HG03280 (cell line): ENCODE data around the gene P4HA3.

Experiments used
- ATAC-seq: cut with Tn5 transposase; IDR thresholded peaks from one replicate; pipeline ENCODE4 v1.9.1; 2021; ENCODE audit warnings: mild to moderate bottlenecking, moderate library complexity; ENCODE audit not compliant: unreplicated experiment

The P4HA3 gene

DNA sequence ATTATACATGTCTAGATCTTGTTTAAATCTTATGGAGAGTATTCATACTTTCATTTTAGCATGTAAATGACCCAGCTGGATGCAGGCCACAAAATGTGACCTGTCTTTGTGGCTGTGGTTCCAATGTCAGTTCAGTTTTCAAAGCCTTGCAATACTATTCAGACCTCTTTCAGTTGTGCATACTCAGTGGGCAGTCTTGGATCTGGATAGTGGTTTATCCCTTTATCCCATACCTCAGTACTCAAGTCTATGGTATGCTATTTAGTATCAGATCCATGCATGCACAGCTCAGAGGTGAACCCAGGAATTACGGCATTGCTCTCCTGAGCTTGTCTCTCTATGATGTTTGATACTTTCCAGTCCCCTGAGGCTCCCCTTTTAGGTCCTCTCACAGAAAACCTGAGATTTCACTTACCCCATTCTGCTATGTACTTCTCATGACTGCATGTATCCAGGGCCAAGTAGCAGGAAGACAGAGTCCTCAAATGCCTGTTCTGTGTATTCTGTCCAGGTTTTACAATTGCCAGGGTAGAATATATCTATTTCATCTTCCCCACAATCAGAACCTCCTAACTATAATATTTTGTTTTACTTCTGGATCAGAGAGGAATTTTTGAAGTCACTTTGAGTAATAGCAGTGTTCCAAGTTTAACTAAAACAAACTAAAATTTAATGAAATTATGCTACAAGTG lies 6.9 kb upstream of the P4HA3 start:
- ATAC-seq: no peak

DNA sequence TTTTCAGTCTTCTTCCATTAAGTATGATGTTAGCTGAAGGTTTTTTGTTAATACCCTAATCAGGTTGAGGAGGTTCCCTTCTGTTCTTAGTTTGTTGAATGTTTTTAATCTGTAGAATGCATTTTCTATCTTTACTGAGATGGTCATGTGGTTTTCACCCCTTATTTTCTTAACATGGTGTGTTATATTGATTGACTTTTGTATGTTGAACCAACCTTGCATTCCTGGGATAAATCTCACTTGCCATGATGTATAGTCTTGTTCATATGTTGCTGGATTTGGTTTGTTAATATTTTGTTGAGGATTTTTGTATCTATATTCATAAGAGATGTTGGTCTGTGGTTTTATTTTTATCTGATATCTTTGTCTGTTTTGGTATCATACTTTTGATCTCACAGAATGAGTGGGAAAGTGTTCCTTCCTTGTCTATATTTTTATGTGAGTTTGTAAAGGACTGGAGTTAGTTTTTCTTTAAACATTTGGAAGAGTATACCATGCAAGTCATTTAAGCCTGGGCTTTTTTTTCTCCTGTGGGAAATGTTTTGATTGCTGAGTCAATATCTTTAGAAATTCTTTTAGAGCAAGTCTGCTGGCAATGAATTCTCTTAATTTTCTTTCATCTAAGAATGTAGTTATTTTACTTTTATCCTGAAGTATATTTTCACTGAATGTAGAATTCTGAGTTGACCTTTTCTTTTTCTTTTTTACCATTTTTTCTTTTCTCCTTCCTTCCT lies 5.5 kb upstream of the P4HA3 start:
- no peak for ATAC-seq

DNA sequence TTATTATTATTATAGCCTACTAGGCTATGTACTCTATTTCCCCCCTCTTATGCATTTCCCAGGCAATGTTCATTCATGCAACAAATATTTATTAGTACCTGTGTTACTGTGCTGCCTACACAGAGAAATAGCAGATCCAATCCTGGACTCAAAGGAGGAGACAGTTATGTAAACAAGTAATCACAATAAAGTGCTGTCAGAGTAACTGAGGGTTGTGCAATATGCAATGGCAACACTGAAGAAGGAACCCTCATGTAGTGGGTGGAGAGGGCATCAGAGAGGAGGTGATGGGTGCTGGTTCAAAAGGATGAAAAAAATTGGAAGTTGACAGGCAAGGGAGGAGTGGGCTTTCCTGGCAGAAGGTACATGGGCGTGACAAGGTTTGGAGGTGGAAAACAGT lies 886 bp upstream of the P4HA3 start:
- ATAC-seq: no peak

DNA sequence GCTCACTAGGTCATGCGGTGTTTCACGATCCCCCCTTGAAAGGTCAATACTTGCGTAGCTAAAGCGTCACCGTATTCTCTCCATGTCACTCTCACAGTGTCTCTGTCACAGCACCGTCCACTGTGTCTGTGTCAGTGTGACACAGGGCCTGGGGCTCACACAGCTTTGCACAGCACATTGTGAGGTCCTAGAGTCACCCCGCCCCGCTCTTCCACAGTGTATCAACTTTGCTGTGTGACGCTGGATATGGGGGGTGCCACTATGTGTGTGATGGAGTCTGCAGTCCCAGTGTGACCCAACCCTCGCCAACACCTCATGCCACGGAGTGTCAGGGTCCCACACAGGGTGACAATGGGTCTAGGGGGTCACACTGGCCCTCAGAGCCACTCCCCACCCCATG lies 583 bp downstream of the P4HA3 start:
- peak; percentile 9 for ATAC-seq

DNA sequence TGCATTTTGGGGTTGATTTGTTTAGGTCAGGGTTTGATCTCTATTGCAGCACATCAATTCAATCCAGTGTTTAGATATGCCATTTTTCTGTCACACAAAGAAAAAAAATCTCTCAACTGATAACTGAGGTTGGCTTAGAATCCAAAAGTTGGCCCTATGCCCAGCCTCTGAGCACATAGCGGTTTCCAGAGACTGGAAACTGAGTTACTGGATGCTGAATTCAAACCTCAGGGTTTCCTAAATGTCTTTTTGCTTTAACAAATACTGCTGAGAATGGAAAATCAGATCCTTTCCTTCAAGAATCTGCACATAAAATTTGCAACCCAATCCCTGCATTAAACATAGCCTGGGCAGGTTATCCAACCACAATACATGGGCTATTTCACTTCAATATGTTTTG lies 4.0 kb downstream of the P4HA3 start:
- no peak for ATAC-seq

DNA sequence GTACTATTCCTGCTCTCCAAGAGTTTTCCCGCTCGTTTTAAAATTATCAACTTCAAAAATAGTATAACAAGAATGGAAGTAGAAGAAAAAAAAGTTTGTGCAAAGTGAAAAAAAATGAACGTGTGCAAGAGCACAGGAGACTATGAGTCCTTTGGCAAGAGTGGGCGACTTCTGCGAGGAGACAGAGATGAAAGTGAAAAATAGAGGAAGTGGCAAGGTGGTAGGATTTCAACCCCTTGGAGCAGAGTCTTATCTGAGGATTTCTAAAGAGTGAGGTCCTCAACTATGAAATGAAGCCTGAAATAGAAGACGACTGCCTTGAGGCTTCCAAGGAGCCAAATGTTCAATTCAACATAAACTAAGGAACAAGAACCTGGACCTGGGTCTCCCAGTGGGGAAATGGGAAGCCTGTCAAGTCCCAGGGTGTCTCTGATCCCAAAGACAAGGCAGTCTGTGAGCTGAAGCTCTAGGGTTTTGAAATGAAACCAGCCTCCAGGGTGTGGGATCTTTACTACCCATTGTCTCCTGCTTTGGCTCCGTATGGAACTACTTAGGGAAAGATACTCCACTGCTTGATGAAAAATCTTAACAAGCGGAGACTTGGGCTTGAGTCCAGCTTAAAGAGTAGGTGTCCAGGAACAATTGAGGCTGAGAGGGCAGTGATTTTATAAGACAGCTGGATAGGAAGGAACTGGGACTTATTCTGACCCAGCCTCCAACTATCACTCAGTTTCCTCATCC lies 4.8 kb downstream of the P4HA3 start:
- no peak for ATAC-seq

DNA sequence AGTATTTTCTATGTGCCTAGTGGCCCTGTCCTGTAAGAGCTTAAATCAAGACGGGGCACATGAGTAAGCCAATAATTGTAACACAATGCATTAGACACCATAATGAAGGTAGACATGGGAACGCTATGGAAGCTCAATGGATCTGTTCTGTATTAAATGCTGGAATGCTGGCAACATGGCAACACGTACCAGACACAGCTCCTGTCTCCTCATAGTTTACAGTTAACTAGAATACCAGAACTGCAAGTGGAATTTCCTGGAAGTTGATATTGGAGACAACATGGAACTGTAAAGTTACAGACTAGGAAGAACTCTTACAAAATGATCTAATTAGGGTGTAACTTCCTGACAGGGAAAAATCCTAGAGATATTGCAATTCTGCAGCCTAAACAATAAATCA lies 12.4 kb downstream of the P4HA3 start:
- no peak for ATAC-seq

DNA sequence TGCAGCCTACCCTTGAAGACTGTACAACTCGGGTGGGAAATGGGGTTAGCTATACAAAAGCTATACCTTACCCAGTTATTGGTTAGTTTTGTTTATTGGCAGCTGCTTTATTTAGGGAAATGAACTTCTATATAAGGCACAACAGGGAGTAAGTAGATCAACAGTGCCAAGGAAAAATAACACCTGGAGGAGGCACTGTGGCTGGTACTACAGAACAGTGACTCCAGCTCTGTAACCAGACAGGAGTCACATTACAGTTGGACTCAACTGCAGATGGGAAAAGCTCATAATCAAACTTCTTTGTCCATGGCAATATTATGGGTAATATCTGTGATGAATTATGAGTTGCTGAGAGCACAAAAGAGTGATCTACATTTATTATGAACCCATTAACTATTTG lies 14.0 kb downstream of the P4HA3 start:
- no peak for ATAC-seq

DNA sequence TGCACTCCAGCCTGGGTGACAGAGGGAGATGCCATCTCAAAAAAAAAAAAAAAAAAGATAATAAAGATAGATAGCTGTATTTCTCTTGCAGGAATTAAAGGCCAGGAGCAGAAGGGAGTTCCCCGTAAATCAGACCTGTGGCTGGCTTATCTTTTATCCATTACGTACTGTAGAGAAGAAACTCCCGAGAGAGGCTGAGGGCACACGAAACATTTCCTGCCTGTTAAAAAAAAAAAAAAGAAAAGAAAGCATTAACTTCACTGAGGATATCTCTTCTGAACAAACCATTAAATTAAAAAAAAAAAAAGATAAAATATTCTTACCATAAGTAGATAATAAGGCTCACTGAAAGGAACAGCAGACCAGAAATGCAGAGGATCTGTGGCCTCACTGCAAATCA lies 22.5 kb downstream of the P4HA3 start:
- ATAC-seq: no peak

DNA sequence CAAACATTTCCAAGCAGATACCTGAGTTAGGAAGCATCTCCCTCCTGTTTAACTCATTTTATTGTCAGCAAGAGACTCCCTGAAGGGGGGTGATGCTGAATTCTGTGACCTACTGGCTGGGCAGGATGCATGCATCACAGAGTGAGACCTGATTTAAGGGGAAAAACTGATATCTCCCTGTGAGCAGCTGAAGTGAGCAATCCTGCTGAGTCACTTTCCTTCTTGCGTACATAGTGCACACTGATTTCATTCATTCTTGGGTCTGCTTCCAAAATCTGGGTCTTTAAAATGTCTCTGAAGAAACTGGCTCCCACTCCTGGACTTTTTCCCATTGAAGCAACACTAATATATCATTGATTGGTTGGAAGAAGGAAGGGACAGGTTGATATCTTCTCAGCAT lies 23.3 kb downstream of the P4HA3 start:
- no peak for ATAC-seq

DNA sequence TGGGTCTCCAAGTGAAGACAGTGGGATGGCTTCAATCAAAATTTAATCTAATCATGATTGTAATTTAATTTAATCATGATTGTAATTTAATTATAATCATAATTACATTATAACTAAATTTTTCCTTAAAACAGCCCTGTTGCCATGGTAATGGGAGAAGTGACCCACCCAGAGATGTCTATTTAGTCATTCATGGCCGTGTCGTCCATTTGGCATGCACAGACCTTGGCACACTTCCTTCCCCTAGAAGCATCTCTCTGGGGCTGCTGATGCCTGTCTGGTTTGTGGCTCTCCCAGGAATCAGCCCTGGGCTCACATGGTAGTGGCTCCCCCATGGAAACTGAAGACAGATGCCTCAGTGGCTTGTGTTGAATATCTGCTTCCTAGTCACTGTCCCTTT lies 27.0 kb downstream of the P4HA3 start:
- ATAC-seq: no peak

DNA sequence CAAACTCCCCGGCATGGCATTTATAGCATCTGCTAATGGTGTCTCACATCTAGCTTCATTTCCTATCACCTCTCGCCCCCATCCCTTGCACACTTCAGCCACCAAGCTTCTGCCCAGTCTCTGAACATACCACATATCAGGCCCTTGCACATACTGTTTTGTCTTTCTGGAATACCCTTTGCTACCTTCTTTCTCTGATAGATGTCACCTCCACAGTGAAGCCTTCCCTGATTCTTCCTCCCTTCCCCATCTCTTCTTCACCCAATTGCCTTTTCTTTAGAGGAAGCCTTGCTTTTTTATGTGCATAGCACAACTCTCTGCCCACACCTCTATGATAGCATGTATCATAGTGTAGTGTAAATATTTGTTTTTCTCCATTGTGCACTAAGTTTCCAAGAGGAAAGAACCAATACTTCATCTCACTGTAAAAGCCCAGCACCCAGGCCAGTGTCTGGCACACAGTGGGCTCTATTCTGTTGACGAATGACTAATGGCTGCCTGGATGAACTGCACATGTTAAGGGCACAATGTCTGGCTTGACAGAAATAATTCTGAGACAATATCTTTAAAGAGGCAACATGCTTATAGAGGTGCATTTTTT lies 27.8 kb downstream of the P4HA3 start:
- no peak for ATAC-seq

DNA sequence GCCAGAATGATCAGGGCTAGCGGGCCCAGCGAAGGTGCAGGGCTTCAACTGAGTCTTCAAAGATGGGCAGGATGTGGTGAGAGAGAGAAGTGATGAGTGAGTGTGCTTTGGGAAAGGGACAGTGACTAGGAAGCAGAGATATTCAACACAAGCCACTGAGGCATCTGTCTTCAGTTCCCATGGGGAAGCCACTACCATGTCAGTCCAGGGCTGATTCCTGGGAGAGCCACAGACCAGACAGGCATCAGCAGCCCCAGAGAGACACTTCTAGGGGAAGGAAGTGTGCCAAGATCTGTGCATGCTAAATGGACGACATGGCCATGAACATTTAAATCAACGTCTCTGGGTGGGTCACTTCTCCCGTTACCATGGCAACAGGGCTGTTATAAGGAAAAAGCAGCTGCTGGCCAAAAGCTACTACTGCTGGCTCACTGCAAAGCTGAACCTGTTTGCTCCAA lies 28.5 kb downstream of the P4HA3 start:
- no peak for ATAC-seq

DNA sequence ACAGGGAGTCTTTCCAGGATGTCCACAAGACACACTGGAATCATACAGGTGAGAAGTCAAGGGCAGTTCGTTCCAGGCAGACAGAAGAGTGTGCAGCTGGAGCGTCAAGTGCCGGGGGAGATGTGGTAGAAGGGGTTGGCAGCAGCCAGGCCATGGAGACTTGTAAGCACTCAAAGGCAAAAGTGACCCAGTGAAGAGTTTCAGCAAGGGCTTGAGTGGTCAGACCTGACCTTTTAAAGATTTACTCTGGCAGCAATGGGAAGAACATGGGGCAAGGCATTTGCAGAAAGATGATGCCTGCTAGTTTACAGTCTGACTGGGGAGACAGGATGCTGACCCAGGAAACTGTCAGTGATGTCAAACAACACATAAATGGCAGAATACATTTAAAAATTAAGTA lies 29.0 kb downstream of the P4HA3 start:
- no peak for ATAC-seq

DNA sequence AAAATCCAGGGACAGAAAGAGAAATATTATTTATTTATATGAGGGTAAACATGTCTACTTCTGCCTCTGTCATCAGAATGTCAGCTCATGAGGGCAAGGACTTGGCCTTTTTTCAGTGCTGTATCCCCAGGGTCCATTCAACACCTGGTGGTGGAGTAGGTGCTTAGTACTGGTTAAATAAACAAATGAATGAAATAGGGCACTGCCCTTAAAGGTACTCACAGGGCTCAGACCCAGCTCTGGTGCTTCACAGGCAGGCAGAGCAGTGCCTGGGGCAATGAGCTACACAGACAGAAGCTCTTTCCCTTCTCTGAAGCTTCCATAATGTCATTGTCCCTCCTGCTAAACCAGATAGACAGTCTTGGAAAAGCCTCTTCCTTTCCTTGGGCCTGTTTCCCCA lies 30.9 kb downstream of the P4HA3 start:
- no peak for ATAC-seq

DNA sequence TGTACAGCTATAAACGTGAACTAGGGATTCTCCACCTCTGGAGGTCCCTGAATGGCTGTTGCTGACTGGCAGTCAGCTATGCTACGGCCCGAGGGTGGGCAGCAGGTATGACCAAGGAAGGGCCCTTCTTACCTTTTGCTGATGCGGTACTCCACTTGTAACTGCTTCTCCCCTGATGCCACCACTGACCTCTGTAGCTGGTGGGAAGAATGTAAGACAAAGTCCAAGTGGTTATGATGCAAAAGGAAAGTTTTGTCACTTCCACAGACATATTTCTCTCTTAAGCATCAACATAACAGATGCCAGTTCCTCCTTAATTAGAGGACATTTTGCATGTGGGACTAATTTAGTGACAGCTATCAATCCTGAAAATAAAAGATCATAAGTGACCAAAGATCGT lies 32.2 kb downstream of the P4HA3 start:
- ATAC-seq: no peak

DNA sequence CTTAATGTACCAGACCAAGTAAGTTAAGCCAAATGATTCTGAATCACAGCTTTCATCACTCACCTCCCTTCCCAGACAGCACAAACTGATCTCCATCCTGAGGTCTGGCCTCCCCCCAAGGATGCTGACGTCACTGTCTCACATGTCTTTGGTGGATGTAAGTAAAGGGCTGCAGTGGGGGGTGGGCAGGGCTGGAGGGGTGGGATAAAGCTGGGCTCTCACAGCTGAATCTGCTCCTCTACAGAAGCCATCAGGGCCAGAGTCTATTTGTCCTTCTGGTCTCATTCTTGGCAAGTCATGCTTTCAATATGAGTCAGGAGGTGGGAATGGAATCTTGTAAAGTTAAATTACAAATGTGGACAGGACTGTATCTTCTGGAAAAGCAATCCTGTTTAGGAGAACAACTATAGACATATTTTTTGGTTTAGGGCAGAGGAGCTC lies 32.7 kb downstream of the P4HA3 start:
- ATAC-seq: no peak

DNA sequence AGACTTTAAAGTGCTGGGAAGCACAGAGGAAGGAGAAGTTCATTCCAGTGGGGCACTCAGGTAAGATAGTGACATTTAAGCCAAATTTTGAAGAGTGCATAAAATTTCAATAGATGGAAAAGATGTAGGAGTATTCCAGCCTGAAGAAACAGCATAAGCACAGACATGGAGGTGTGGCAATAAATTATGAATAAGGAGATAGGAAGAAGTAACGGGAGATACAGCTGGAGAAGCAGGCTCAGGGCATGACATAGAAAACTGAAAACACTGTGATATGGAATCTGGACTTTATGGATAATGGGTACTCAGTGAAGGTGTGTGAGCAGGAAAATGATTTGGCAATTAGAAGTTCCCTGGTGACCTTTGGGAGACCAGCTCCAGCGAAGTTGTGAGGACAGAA lies 33.3 kb downstream of the P4HA3 start:
- no peak for ATAC-seq

DNA sequence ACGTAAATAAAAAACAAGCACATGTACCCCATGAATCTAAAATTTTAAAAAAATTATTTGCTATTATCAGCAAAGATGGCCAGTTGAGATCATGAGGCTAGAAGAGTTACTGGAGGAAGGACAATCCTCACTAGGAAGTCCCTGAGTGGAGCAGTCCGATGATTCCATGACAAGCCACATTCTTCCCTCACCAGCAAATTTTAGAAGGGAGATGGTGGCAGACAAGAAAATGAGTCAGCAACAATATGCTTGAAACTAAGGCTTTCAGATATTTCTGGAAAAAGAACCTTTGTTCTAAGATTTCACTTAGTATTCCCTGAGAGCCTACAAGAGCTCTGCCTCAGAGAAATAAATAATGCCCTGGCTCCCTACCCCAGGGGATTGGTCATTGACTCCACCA lies 34.9 kb downstream of the P4HA3 start:
- ATAC-seq: no peak

DNA sequence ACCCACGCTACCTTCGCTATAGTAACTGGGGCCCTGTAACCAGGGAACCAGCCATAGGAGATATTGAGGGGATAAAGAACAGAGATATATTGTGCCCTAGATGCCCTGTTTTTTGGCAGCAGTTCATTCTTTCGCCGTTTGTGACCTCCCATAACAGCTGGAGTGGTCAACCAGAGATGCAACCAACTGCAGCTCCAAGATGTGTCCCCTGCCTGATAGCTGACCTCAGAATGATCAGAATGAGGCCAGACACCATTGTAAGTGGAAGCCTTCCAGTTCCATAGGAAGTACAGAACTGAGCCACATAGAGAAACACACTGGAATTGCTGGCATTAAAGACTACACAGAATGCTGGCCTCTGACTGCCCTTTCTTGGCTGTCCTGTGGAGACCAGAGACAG lies 39.2 kb downstream of the P4HA3 start:
- ATAC-seq: no peak

DNA sequence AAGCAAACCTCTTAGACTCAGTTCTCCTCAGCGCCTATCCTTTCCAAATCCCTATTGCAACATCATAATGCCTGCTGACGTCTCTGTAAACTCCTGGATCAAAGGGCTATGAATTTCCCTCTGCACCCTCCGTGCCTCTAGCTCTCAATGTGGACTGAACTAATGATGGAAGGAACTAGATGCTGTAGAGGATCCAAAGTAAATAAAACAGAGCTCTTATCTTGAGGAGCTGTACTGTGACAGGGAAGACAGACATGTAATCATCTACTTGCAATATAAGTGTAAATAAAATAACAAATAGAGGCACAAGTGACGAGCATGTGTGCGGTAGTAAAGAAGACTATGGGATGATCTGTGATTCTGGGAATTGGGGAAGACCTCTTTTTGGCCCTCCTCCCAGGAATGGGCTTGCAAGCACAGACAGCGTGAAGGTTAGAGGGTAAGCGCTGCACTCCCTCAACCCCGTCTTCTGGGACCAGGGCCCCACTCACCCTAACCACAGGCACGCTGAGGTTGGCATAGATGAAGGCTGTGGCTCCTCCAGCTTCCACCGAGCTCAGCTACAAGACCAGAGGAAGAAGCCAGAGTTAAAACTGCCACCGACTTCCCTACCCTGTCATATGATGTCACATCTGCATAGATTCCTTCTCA lies 42.2 kb downstream of the P4HA3 start:
- ATAC-seq: no peak
